Testis (tissue), 3 donors: ENCODE results near the gene SLC35F2. TPM values are rescaled to one million over a fixed set of nuclear protein-coding genes. Genes with fewer than 3 reads are reported as not detected.

Source experiments
- DNase-seq: peaks from one replicate; pipeline ENCODE4 v3.0.0-alpha.2; 2019
- H3K27ac ChIP-seq, 2 donors: fragments of 200-600 bp; sonication (generic); one replicate each; pipeline ENCODE4 v1.5.1; 2019
- H3K27me3 ChIP-seq: fragments of 200-600 bp; sonication (generic); one replicate; pipeline ENCODE4 v1.5.1; 2019
- H3K36me3 ChIP-seq: fragments of 200-600 bp; sonication (generic); one replicate; pipeline ENCODE4 v1.5.1; 2017; ENCODE audit warnings: low read depth; ENCODE audit errors: missing control alignments
- H3K4me1 ChIP-seq: fragments of 200-600 bp; sonication (generic); one replicate; pipeline ENCODE4 v1.5.1; 2019
- H3K4me3 ChIP-seq, 2 donors: fragments of 200-600 bp; sonication (generic); one replicate each; pipeline ENCODE4 v1.5.1; 2017 to 2019
- H3K9me3 ChIP-seq: fragments of 200-600 bp; sonication (generic); one replicate; pipeline ENCODE4 v1.5.1; 2017
- POLR2A ChIP-seq: fragments of 450-650 bp; IDR thresholded peaks from one replicate; pipeline ENCODE4 v1.6.1; 2017; ENCODE audit warnings: antibody characterized with exemption, mild to moderate bottlenecking, moderate library complexity
- WGBS, 2 donors: methylation state at CpG; one replicate each; pipeline ENCODE4 v1.1.5; 2018; 5-methylcytosine and 5-hydroxymethylcytosine counted together
- intact Hi-C: fragments of 100-400 bp; cut with DNase I; formaldehyde crosslinking; loops from one replicate; pipeline ENCODE4 v1.15.1; 2023; ENCODE audit warnings: low total_unique reads
- polyA plus RNA-seq: library from polyadenylated mRNA; stranded (reverse); fragments of 350-450 nt; fragmentation: Illumina TruSeq; extraction: RNeasy Lipid Tissue Mini Kit (QIAGEN cat#74804); gene quantifications from one replicate; pipeline ENCODE4 v1.2.3, GENCODE V29; 2014; ENCODE audit warnings: low read depth, low replicate concordance; ENCODE audit not compliant: insufficient read depth
- total RNA-seq, 2 donors: library from RNA; depleted of rRNA; stranded (reverse); fragments of >200 nt; gene quantifications; one replicate each; pipeline ENCODE4 v1.2.3, GENCODE V29; 2016
- TF ChIP-seq, protein P1 (sequence below), 3 experiments: fragments of 450-650 bp in 2 of 3; fragments of 200-600 bp in 1 of 3; sonication (generic) in 1 of 3; IDR thresholded peaks; one replicate each; pipeline ENCODE4 v1.5.1; 2016 to 2019; ENCODE audit warnings: antibody characterized with exemption in 3 of 3, mild to moderate bottlenecking in 2 of 3, moderate library complexity in 1 of 3

Gene SLC35F2
- total and polyA plus RNA-seq, 3 donors from 2014 or later: 7.8 to 12.9 (median 8.0) TPM

DNA sequence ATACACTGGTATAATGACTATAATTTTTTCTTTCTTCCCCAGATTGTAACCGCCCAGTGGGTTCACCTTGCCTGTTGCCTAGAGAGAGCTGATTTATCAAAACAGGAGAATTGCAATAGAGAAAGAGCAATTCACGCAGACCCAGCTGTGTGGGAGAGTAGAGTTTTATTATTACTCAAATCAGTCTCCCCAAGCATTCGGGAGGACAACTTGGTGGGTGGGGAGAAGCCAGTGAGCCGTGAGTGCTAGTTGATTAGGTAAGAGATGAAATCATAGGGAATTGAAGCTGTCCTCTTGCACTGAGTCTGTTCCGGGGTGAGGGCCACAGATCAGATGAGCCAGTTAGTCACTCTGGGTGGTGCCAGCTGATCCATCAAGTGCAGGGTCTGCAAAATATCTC, 73.2 kb downstream of the SLC35F2 start:
- WGBS, 2 donors: 68 to 74% methylated on average over 5 of the region's 5 CpGs
- Histone ChIP-seq H3K36me3 (no peaks in the 10 kb centered on the region), H3K4me1 (no peaks in the 10 kb centered on the region), H3K9me3 (no peaks in the 10 kb centered on the region), H3K27ac (no peak overlapping the region), H3K27me3 (no peaks in the 10 kb centered on the region), H3K4me3 (no peak overlapping the region)
- intact Hi-C loops: no loop called here
- TF ChIP-seq, protein P1, sequence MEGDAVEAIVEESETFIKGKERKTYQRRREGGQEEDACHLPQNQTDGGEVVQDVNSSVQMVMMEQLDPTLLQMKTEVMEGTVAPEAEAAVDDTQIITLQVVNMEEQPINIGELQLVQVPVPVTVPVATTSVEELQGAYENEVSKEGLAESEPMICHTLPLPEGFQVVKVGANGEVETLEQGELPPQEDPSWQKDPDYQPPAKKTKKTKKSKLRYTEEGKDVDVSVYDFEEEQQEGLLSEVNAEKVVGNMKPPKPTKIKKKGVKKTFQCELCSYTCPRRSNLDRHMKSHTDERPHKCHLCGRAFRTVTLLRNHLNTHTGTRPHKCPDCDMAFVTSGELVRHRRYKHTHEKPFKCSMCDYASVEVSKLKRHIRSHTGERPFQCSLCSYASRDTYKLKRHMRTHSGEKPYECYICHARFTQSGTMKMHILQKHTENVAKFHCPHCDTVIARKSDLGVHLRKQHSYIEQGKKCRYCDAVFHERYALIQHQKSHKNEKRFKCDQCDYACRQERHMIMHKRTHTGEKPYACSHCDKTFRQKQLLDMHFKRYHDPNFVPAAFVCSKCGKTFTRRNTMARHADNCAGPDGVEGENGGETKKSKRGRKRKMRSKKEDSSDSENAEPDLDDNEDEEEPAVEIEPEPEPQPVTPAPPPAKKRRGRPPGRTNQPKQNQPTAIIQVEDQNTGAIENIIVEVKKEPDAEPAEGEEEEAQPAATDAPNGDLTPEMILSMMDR (IDR thresholded peaks at IDR 0.05): no peak
- TF ChIP-seq POLR2A: no peak
- no peak for DNase-seq

DNA sequence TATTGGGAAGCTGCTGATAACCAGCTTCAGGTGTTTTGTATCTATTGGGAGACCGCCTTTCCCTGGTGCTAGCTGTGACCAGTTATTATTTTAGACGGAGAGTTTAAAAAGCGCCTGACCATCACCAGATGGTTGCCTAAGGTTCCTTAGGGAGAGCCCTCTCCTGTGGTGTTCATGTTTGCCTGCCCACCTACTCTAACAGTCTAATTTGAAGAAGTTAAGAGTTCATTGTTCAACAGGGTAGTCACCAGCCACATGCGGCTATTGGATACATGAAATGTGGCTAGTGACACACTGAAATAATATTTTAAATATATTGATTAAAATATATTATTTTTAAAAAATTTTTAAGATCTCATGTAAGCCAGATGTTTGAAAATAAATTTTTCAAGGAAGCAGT, 75.5 kb downstream of the SLC35F2 start:
- TF ChIP-seq POLR2A: no peak
- TF ChIP-seq, protein P1 (IDR thresholded peaks at IDR 0.05): no peak
- no peak overlapping the region for H3K27ac ChIP-seq
- intact Hi-C loops: no loop called here
- H3K9me3 ChIP-seq: no peaks in the 10 kb centered on the region
- no peak for DNase-seq
- peak overlapping the region in 1 of 2 donors; percentile 17 for H3K4me3 ChIP-seq
- H3K27me3 ChIP-seq: no peaks in the 10 kb centered on the region
- H3K36me3 ChIP-seq: no peaks in the 10 kb centered on the region
- H3K4me1 ChIP-seq: no peaks in the 10 kb centered on the region
- 65 to 82% methylated on average over 4 of the region's 4 CpGs for WGBS, 2 donors

DNA sequence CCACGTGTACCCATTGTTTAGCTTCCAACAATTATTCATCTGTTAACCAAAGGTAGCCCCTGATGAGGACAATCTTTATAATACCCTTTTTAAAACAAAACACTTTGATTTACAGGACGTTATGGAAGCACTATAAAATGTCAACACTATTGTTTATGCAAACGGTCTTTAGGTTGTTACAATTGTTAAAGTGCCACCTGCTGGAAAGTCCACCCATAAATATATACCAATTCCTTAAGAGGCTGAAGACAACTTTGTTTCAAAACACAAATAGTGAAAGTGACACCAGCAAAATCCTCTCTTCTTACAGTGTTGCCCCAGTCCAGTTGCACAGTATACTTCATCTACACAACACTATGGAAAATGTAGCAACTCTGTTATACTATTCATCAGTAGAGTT, 77.8 kb downstream of the SLC35F2 start:
- DNase-seq: no peak
- no peaks in the 10 kb centered on the region for H3K9me3 ChIP-seq
- WGBS, 2 donors: 34 to 40% methylated on average over 3 of the region's 3 CpGs
- intact Hi-C loops: no loop called here
- no peaks in the 10 kb centered on the region for H3K27me3 ChIP-seq
- TF ChIP-seq, protein P1 (IDR thresholded peaks at IDR 0.05): no peak
- no peak for TF ChIP-seq POLR2A
- no peaks in the 10 kb centered on the region for H3K36me3 ChIP-seq
- H3K27ac ChIP-seq: no peak overlapping the region
- no peaks in the 10 kb centered on the region for H3K4me1 ChIP-seq
- H3K4me3 ChIP-seq: no peak overlapping the region

DNA sequence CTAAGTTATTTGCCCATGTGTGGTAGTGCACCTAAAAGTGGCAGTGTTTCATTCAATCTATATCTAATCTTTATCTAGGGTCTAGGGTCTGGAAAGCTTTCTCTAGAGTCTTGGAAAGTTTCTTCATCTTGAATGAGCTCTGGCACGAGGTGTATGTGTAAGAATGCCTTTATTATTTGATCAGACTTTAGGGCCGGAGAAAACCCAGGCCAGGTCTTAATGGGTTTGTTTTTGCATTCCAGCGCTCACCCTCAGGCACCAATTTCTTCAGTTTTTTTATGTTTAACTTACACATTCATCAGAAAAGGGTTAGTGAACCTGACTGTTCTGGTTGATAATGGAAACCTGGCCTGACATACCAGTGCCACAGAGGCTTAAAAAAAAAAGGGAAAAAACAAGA, 78.5 kb downstream of the SLC35F2 start:
- intact Hi-C loops: no loop called here
- Histone ChIP-seq H3K9me3 (no peaks in the 10 kb centered on the region), H3K27ac (no peak overlapping the region), H3K36me3 (no peaks in the 10 kb centered on the region), H3K27me3 (no peaks in the 10 kb centered on the region), H3K4me3 (no peak overlapping the region), H3K4me1 (no peaks in the 10 kb centered on the region)
- DNase-seq: no peak
- TF ChIP-seq, protein P1 (IDR thresholded peaks at IDR 0.05): no peak
- TF ChIP-seq POLR2A: no peak
- WGBS, 2 donors: 32 to 60% methylated on average over 3 of the region's 3 CpGs

DNA sequence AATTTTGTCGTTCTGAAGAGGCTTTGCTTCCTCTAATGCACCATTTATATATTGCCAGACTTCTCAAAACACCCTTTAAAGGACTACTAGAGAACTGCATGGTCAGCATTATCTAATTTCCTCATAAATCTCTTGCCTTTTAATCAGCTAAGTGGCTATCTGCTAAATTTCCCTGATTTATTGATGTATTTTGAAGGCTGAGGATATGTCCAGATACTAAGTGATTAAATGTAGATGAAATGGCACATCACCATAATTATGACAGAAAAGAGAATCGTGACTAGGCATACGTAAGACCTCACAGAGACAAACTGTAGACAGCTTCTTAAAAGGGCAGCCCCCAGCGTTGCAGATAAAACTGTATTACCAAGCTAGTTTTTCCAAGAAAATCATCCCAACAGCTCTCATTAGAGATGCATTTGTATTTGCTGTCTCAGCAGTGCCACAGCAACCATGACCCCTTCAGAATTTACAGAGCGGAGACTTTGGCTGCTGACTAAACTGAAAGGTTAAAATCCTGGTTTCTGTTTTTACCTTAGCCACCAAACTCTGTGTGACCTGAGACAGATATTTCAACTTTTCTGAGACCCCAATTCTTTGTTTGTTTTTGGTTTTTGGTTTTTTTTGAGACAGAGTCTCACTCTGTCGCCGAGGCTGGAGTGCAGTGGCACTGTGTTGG, 79.6 kb downstream of the SLC35F2 start:
- H3K4me1 ChIP-seq: no peaks in the 10 kb centered on the region
- no peaks in the 10 kb centered on the region for H3K27me3 ChIP-seq
- no peak overlapping the region for H3K27ac ChIP-seq
- intact Hi-C loops: no loop called here
- H3K36me3 ChIP-seq: no peaks in the 10 kb centered on the region
- H3K4me3 ChIP-seq: no peak overlapping the region
- no peak for DNase-seq
- WGBS, 2 donors: 56 to 61% methylated on average over 7 of the region's 7 CpGs
- H3K9me3 ChIP-seq: no peaks in the 10 kb centered on the region
- TF ChIP-seq, protein P1 (IDR thresholded peaks at IDR 0.05): no peak
- no peak for TF ChIP-seq POLR2A
